ENCODE results near the gene RASD1.

The RASD1 gene

DNA sequence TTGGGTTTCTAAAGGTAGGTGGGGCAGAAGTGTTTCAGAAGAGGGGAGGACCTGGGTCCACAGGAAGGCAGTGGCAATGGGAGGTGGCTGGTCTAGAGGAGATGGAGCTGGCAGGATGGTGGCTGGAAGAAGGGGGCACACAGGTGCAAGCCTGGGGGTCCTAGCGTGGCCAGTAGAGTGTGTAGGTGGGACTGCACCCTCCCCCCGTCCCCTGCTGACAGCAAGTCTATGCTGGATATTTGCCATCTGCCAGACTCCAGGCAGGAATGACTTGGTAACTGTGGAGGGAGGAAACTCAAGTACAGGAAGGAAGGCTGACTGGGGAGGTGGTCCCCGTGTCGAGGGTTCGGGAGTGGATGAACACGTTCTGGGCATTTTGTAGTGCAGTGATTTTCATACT is 10.8 kb downstream of the RASD1 start:
- TF ChIP-seq, protein P1, sequence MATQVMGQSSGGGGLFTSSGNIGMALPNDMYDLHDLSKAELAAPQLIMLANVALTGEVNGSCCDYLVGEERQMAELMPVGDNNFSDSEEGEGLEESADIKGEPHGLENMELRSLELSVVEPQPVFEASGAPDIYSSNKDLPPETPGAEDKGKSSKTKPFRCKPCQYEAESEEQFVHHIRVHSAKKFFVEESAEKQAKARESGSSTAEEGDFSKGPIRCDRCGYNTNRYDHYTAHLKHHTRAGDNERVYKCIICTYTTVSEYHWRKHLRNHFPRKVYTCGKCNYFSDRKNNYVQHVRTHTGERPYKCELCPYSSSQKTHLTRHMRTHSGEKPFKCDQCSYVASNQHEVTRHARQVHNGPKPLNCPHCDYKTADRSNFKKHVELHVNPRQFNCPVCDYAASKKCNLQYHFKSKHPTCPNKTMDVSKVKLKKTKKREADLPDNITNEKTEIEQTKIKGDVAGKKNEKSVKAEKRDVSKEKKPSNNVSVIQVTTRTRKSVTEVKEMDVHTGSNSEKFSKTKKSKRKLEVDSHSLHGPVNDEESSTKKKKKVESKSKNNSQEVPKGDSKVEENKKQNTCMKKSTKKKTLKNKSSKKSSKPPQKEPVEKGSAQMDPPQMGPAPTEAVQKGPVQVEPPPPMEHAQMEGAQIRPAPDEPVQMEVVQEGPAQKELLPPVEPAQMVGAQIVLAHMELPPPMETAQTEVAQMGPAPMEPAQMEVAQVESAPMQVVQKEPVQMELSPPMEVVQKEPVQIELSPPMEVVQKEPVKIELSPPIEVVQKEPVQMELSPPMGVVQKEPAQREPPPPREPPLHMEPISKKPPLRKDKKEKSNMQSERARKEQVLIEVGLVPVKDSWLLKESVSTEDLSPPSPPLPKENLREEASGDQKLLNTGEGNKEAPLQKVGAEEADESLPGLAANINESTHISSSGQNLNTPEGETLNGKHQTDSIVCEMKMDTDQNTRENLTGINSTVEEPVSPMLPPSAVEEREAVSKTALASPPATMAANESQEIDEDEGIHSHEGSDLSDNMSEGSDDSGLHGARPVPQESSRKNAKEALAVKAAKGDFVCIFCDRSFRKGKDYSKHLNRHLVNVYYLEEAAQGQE (IDR thresholded peaks at IDR 0.05; ENCODE audit: insufficient read depth in 1 of 2, low read depth in 2 of 2, low read length in 2 of 2): no peak
- TF ChIP-seq FOXP2 (optimal IDR thresholded peaks at IDR 0.05; ENCODE audit: borderline replicate concordance, extremely low read depth, extremely low read length, insufficient read depth) (no peak), POLR2AphosphoS5 (IDR thresholded peaks at IDR 0.05; ENCODE audit: low read depth, low read length) (no peak), SIN3A (IDR thresholded peaks at IDR 0.05; ENCODE audit: borderline replicate concordance, insufficient read depth, low read length) (no peak), TAF1 (IDR thresholded peaks at IDR 0.05; ENCODE audit: borderline replicate concordance, insufficient read depth, low read length) (no peak)

DNA sequence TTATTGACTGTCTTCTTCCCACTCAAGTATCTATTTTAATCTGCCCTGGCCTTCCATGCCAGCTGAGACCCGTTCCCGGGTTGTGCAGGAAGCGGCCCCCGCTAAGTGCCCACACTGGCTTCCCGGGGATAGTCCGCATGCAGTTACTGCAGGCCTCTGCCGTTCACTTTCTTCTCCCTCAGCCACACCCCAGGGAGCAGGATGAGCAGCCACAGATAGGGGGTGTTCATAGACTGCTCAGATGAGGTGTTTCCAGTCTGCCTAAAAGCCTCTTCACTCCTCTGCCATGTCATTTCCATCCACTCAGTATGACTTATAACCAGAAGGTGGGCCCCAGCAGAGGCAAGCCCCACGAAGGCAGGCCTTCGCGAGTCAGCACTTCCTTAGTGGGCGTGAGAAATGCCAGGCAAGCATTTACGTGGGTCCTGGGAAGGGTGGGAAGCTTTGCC is 11.7 kb downstream of the RASD1 start:
- TF ChIP-seq POLR2AphosphoS5 (IDR thresholded peaks at IDR 0.05; ENCODE audit: low read depth, low read length) (no peak), SIN3A (IDR thresholded peaks at IDR 0.05; ENCODE audit: borderline replicate concordance, insufficient read depth, low read length) (no peak), FOXP2 (optimal IDR thresholded peaks at IDR 0.05; ENCODE audit: borderline replicate concordance, extremely low read depth, extremely low read length, insufficient read depth) (no peak)

DNA sequence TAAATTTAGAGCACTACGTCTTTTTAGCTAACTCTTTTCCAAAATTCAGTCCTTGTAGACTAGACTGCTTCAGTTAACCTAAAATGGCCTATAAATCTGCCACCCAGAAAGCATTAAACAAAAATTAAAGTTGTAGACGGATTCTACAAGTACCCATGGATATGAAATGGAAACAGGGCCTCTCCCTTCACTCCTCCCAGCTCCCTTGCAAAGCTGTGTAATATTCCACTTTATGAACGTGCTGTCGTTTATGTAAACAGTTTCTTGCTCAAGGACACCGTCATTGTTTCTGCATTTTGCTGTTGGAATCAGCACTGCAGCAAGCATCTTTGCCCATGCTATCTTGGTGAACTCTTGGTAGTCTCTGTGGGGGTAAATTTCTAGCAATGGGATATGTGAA is 14.3 kb downstream of the RASD1 start:
- TF ChIP-seq POLR2AphosphoS5 (IDR thresholded peaks at IDR 0.05; ENCODE audit: low read depth, low read length) (no peak), SIN3A (IDR thresholded peaks at IDR 0.05; ENCODE audit: borderline replicate concordance, insufficient read depth, low read length) (no peak), FOXP2 (optimal IDR thresholded peaks at IDR 0.05; ENCODE audit: borderline replicate concordance, extremely low read depth, extremely low read length, insufficient read depth) (no peak), TAF1 (IDR thresholded peaks at IDR 0.05; ENCODE audit: borderline replicate concordance, insufficient read depth, low read length) (no peak)
- TF ChIP-seq, protein P1 (IDR thresholded peaks at IDR 0.05; ENCODE audit: insufficient read depth in 1 of 2, low read depth in 2 of 2, low read length in 2 of 2): no peak

DNA sequence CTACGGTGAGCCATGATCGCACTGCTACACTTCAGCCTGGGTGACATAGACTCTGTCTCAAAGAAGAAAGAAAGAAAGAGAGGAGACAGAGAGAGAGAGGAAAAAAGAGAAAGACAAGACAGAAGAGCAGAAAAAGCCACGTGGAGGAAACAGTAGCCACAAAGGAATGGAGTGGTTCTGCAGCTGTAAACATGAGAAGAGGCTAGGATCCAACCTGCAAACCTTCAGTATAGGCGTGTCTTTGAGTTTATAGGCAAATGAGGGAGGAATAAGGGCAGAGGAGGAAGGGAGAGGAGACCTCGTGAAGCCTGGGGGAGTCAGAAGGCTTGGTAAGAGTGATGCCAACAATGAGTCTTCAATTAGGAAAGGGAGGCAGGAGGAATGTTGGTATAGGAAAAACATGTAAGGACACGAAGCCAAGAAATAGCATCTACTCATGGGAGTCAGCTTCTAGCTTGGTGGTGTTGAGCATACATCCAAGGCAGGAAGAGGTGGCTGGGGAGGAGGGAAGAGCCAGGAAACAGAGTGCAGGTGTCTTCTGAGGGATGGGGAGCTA is 15.5 kb downstream of the RASD1 start:
- TF ChIP-seq SIN3A (IDR thresholded peaks at IDR 0.05; ENCODE audit: borderline replicate concordance, insufficient read depth, low read length) (no peak), FOXP2 (optimal IDR thresholded peaks at IDR 0.05; ENCODE audit: borderline replicate concordance, extremely low read depth, extremely low read length, insufficient read depth) (no peak)

DNA sequence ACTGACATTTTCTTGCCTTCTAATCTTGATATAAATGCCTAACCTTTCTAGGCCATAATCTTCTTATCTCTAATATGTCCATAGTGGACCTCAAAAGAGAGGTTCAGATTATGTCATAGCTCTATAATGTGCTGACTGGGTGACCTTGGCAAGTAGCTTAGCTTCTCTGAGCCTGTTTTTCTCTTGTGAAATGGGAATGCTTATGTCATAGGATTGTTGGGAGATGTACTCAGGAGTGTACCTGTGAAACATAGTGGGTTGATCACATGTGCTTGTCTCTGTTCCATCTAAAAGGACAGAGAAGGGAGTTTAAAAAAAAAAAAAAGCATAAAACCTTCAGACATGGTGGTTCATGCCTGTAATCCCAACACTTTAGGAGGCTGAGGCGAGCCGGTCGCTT is 17.0 kb downstream of the RASD1 start:
- TF ChIP-seq TAF1 (IDR thresholded peaks at IDR 0.05; ENCODE audit: borderline replicate concordance, insufficient read depth, low read length): no peak
- TF ChIP-seq, protein P1 (IDR thresholded peaks at IDR 0.05; ENCODE audit: insufficient read depth in 1 of 2, low read depth in 2 of 2, low read length in 2 of 2): no peak
- no peak for TF ChIP-seq POLR2AphosphoS5 (IDR thresholded peaks at IDR 0.05; ENCODE audit: low read depth, low read length)
- TF ChIP-seq FOXP2 (optimal IDR thresholded peaks at IDR 0.05; ENCODE audit: borderline replicate concordance, extremely low read depth, extremely low read length, insufficient read depth): no peak
- no peak for TF ChIP-seq SIN3A (IDR thresholded peaks at IDR 0.05; ENCODE audit: borderline replicate concordance, insufficient read depth, low read length)

DNA sequence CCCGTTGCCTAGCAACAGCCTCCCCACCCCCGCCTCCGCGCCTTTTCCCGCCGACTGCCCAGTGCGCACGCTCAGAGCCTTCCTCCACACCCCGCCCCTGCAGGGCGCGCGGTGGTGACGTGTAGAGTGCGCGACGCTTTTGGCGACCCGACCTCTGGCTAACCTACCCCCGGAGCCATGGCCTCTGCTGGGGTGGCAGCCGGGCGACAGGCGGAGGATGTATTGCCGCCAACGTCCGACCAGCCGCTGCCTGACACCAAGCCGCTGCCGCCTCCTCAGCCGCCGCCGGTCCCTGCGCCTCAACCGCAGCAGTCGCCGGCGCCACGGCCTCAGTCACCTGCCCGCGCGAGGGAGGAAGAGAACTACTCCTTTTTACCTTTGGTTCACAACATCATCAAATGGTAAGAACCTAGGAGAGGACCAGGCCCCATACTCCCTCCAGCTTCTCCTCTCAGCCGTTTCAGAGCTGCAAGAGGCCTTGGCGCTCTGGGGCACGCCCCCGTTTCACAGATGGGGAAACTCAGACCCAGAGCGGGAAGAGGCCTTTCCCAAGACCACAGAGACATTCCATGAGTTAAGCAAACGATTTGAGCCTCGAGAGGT is 19.2 kb downstream of the RASD1 start, which contains the start of gene MED9:
Gene MED9, plus strand, starts transcription at position 136 of the 603 bp plus-strand sequence. Its CDS starts 42 bp downstream, at position 178.
- TF ChIP-seq SIN3A (IDR thresholded peaks at IDR 0.05; ENCODE audit: borderline replicate concordance, insufficient read depth, low read length): peak; percentile 88; the same call in 1 of the 2 replicates
- TF ChIP-seq, protein P1 (IDR thresholded peaks at IDR 0.05; ENCODE audit: insufficient read depth in 1 of 2, low read depth in 2 of 2, low read length in 2 of 2): no peak
- TF ChIP-seq FOXP2 (optimal IDR thresholded peaks at IDR 0.05; ENCODE audit: borderline replicate concordance, extremely low read depth, extremely low read length, insufficient read depth): peak; percentile 98
- TF ChIP-seq POLR2AphosphoS5 (IDR thresholded peaks at IDR 0.05; ENCODE audit: low read depth, low read length): peak; percentile 94
- TF ChIP-seq TAF1 (IDR thresholded peaks at IDR 0.05; ENCODE audit: borderline replicate concordance, insufficient read depth, low read length): peak; percentile 78; the same call in 1 of the 2 replicates
